NCI-H524 treated with DMSO at 0.1 percent for 48 hours (cell line): ENCODE results near the gene OR6C65.
"Not testable (repeated sequence)": the region's sequence is repeated elsewhere in the genome, so short reads cannot be mapped to it uniquely, and the experiment has no call there.

Source experiments
- DNase-seq: peaks from one replicate; lab custom pipeline; 2025; lab: John Stamatoyannopoulos, UW

The OR6C65 gene

DNA sequence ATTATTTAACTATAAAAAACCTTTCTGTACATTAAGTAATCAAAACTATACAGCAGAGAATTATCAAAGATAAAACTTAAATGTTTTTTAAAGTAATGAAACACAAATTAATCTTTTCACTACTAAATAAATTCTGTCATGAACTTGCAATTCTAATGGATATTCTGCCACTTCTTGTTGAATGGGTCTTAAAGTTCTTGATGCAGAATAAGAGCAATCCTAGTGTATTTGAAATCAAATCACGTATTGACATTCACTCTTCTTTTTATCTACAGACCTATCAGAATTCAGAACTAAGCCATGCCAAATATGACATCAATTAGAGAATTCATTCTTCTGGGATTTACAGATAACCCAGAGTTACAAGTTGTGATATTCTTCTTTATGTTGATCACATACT is at the start of gene OR6C65:
TSS of gene OR6C65 (plus strand) at position 301 of the 400 bp plus-strand sequence. CDS start at position 301, 0 bp downstream.
- no peak for DNase-seq

DNA sequence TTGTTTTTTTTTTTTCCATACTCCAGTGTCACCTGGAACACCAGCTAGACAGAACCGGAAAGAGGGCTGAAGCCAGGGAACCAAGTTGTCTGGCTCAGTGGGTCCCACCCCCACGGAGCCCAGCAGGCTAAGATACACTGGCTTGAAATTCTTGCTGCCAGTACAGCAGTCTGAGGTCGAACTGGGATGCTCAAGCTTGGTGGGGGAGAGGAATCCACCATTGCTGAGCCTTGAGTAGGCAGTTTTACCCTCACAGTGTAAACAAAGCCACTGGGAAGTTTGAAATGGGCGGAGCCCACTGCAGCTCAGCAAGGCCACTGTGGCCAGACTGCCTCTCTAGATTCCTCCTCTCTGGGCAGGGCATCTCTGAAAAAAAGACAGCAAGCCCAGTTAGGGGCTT is 45.0 kb upstream of the OR6C65 start:
- DNase-seq = not testable (repeated sequence)

DNA sequence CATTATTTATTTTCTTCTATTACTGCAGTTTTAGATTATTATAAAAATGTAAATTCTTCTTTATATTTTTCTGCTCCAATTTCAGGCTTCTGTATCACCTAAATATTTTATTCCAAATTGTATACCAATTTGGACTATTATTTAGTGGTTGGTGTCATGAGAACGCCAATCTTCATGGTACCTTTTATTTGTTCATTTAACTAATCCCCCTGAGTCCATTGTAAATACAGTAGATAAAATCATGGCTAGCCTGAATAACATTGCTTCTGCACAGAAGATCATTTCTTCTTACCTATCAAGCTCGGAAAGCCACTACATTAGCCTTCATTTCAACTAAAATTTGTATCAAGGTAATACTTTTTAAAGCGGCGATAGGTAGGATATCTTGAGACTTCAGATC is 37.7 kb upstream of the OR6C65 start, which contains the start of gene OR6C75:
TSS of gene OR6C75 (plus strand) at position 301 of the 400 bp plus-strand sequence. CDS start 2,136 bp downstream, outside the sequence.
- DNase-seq = no peak

DNA sequence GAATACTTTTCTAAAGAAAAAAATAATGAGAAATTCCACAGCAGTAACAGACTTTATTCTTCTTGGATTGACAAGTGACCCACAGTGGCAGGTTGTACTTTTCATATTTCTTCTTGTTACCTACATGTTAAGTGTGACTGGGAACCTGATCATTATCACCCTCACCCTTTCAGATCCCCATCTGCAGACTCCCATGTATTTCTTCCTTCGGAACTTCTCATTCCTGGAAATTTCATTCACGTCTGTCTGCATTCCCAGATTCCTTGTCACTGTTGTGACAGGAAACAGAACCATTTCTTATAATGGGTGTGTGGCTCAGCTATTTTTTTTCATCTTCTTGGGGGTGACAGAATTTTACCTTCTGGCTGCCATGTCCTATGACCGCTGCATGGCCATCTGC is 35.2 kb upstream of the OR6C65 start:
- DNase-seq = no peak

DNA sequence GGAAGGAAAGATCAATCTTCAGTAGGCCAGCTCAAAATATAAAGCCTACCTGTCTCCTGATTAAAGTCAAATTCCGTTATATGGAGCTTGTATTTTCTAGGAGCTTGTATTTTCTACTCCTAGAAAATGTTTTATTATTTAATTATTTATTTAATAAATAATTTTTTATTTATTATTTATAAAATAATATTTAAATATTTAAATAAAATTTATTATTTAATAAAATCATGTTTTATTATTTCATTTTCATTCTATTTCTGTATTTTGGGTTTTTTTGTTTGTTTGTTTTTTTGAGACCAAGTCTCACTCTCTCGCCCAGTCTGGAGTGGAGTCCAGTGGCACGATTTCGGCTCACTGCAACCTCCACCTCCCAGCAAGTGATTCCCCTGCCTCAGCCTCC is 27.8 kb upstream of the OR6C65 start:
- DNase-seq = no peak

DNA sequence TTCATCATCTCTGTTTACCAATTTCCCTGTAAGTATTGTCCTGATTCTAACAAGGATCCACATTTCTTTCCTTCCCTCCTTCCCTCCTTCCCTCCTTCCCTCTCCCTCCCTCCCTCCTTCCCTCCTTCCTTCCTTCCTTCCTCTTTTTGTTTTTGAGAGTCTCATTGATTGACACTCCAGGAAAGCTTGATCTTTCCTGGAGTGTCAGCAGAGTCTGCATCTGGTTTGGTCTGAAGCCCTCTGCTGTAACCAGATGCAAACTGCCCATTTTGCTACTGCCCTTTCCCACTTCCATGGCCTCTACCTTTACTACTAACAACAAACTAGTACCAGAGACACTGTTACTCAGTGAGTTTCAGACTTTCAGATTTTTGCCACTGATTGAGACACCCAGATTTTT is 14.4 kb upstream of the OR6C65 start:
- DNase-seq = no peak

DNA sequence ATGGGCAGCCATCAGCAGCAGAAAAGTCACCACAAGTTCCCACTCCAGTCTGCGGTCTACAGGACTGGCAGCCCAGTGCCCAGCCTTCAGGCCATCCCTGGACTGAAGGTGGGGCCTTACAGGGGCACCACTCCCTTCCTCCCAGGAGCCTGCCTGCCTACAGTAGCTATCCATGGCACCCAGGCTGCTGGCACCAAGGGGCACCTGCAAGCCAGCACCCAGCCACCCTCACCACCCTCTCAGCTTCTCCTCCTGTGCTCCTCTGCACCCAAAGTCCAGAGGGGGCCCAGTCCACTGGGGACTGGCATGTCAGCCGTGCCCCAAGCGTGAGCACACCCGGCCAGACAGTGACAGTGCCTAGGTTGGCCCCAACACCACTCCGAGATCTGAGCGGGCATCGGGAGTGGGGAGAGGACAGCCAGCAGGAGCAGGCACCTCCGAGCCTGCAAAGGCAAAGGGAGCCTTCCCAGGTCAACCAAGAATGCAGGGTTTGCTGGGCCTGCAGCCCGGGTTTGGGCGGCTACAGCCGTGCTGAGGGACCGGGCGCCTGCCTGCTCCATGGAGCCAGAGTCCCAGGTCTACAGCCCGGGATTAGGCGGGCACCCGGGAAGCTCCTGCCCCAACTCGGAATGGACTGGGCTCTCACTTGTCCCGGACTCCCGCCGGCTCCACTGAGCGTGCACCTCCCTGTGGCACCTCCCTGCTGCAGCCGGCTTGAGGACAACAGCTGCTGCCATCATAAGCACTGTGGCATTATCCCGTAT is 8.1 kb upstream of the OR6C65 start:
- no peak for DNase-seq

DNA sequence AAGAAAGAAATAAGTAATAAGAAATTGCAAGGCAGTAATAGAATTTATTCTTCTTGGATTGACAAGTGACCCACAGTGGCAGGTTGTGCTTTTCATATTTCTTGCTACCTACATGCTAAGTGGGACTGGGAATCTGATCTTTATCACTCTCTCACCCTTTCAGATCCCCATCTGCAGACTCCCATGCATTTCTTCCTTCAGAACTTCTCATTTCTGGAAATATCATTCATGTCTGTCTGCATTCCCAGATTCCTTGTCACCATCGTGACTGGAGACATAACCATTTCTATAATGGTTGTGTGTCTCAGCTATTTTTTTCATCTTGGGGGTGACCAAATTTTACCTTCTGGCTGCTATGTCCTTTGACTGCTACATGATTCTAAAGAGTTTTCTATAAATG is 4.0 kb upstream of the OR6C65 start:
- DNase-seq = no peak

DNA sequence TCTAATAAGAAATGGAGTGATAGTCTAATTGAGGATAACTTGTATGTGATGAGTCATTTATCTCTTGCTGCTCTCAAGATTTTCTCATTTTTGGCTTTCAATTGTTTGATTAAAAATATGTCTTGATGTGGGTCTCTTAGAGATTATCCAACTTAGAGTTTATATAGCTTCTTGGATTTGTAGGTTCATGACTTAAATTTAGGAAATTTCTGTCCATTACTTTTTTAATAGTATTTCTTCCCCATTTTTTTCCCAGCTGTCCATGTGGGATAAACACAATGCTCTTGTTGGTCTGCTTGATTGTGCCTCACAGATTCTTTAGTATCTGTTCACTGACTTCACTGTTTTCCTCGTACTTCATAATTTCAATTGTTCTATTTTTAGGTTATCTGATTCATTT is 7.5 kb downstream of the OR6C65 start:
- no peak for DNase-seq

DNA sequence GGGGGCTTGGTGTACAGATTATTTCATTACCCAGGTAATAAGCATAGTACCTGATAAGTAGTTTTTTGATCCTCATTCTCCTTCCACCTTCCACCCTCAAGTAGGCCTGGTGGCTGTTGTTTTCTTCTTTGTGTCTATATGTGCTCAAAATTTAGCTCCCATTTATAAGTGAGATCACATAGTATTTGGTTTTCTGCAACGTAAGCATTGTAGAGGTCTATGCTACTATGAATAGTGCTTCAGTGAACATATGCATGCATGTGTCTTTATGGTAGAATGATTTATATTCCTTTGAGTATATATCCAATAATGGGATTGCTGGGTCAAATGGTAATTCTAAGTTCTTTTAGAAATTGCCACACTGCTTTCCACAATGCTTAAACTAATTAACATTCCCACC is 8.8 kb downstream of the OR6C65 start:
- DNase-seq = not testable (repeated sequence)

DNA sequence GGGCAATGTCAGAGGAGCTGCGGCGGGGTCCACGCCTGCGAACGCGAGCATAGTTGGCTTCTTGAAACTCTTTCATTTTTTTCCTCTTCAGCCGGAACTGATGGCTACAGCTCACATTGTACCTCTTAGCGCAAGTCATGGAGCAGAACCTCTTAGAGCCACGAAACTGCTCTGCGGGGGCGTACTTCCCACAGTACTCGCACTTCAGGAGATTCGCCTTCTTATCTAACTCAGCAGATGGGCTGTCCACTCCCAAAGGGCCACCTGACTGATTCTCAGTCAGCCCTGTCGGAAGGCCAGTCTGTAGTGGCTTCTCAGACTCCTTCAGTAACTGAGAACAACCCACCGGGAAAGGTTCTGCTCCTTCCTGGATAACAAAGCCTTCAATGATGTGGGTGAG is 11.8 kb downstream of the OR6C65 start:
- not testable (repeated sequence) for DNase-seq

DNA sequence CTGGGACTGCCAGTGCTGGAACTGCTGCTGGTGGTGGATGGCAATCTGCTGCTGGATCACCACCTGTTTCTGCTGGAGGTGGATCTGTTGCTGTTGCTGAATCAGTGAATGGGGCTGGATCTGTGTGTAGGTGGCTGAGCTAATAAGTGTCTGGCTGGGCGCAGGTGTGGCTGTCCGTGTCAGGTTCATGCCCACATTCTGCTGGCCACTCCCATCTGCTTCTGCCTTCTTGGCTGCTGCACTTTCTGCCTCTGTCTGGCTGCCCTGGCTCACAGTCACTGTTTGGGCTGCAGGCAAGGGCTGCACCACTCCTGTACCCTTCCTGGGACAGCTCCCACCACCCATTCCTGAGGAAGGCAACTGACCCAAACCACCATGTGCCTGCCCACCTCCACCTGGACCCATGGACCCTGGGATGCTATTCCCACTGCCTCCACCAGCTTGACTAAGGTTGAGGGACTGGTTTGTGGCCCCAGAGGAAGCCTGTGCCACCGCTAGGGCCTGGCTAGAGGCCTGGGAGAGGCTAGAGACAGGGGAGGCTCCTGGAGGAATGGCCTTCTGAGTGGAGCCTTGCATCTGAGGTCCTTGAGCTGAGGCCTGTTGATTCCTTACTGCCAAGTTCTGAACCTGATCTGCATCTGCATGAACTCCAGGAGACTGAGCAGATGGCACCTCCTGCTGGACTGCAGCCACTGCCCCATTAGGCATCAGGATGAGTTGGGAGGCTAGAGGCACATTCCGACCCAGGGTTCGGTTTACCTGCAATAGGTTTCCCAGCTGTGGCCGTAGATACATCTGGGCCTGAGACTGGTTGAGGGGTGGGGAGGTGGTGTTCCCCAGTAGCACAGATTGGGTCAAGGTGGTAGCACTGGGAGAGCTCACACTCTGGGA is 13.4 kb downstream of the OR6C65 start:
- not testable (repeated sequence) for DNase-seq

DNA sequence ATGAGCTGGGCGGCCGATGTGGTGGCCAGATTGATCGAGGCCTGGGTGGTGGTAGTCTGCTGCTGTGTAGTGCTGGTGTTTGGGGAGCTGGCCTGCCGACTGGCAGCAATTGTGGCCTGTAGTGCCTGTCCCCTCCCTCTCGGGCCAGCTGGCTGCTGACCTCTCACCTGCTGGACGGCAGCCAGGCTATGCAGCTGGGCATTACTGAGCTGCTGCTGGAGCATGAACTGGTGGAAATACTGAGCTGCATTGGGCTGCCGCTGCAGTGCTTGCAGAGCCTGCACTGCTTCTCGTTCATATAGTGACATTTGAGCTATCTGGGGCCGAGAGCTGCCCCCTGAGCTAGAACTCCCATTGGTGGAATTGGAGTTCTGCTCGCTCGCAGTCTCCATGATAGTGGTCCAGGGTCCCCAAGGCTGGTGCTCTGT is 14.1 kb downstream of the OR6C65 start:
- not testable (repeated sequence) for DNase-seq

DNA sequence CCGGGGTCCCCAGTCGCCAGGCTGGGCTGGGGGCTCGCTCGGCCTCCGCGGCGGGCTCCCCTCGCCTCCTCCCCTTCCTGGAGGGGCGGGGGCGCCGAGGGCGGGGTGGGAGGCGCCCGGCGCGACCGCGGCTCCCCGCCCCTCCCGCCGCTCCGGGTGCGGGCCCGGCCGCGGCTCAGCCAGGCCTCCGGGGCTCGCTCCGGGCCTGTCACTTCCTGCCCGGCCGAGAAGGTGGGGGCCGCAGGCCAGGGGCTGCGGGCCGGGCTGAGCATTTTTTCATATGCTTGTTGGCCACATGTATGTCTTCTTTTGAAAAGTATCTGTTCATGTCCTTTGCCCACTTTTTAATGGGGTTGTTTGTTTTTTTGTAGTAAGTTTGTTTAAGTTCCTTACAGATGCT is 14.6 kb downstream of the OR6C65 start:
- not testable (repeated sequence) for DNase-seq

DNA sequence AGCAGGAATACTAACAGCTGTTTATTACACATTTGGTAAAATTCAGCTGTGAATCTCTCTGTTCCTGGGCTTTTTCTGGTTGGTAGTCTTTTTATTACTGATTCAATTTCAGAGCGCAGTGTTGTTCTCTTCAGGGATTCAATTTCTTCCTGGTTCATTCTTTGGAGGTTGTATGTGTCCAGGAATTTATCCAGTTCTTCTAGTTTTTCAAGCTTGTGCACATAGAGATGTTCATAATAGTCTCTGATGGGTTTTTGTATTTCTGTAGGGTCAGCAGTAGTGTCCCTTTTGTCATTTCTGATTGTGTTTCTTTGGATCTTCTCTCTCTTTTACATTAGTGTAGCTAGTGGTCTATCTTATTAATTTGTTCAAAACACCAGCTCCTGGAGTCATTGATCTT is 16.6 kb downstream of the OR6C65 start:
- DNase-seq = no peak

DNA sequence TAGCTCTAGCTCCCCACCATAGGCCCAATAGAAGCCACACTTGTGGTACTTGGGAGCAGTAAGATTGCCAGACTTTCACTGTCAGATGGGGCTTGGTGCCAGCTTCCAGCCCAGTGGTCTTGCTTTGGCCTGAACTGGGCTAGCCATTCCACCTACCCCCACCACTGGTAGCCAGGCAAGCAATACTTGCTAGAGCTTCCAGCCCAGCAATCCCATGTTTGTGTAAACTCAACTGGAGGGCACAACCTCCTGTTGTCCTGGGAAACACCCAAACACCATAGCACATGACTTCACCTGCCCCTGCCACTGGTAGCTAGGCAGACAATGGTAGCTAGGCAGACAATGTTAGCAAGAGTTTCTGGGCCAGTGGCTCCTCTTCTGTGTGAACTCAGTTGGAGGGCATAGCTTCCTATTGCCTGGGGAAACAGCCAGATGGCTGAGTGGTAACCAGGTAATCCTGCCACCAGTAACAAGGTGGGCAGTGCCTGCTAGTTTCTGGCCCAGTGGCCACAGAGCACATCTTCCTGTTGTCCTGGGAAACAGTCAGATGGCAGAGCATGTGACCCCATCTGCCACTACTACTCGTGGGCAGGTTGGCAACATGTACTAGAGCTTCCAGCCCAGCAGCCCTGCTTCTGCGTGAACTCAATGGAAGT is 20.1 kb downstream of the OR6C65 start:
- DNase-seq = no peak

DNA sequence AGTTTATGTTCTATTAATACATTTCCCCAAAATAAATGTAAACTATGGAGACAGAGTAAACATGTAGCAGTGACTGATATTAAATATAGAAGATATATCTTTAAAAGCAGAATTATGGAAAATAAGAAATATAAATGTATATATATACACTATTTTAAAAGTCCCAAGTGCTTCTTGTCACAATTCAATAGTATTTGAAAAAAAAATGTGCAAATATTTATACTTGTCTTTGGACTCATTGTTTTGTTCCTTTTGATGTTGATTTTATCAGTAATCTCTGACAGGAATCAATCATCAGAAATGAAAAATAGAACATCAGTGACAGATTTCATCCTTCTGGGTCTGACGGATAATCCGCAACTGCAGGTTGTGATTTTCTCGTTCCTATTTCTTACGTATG is 25.6 kb downstream of the OR6C65 start, which contains the start of gene OR6C76:
TSS of gene OR6C76 (plus strand) at position 301 of the 400 bp plus-strand sequence. CDS start at position 301, 0 bp downstream.
- DNase-seq = no peak

DNA sequence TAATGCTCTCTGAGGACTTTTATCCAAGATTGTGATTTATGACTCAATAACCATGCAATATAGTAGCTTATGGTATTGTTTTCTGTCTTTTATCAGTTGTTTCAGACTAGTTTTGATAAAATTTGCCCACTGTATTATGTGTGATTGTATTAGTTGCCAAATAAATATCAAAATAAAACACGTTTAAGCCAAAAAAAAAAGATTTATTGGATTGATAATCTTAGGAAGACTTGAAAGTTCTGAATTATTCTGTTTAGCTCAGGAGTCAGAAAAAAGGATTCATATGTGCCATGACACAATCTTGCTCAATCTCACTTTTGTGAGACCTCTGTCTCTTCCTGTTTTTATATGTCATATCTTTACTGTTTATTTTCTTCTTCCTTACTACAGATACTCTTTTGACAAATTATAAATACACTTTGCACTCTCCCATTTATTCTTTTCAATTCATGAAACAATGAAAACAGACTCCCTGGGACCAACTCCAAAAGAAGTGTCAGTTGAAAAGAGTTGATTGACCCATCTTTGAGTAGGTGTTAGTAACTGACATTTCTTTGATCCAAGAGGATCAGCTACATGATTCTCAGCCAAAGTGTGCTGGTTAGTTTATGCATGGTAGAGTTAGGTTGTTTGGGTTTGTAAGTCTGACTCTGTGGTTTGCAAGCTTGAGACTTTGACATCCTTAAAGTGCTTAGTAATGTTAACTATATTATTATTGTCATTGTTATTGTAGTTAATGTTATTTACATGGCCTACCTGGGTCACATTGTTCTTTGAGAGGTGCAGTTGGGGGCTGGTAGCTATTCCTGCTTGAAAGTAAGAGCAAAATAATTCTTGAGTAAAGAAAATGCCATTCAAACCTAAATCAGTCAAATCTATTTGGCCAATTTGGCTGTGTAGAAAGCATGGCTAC is 28.3 kb downstream of the OR6C65 start:
- DNase-seq = no peak

DNA sequence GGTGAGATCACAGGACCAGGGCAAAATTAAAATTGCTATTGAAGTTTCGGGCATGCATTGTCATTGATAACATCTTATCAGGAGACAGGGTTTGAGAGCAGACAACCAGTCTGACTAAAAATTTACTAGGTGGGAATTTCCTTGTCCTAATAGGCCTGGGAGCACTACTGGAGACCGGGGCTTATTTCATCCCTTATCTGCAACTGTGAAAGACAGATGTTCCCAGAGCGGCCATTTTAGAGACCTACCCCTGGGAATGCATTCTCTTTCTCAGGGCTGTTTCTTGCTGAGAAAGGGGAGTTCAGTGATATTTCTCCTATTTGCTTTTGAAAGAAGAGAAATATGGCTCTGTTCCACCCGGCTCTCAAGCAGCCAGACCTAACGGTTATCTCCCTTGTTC is 40.9 kb downstream of the OR6C65 start:
- not testable (repeated sequence) for DNase-seq

DNA sequence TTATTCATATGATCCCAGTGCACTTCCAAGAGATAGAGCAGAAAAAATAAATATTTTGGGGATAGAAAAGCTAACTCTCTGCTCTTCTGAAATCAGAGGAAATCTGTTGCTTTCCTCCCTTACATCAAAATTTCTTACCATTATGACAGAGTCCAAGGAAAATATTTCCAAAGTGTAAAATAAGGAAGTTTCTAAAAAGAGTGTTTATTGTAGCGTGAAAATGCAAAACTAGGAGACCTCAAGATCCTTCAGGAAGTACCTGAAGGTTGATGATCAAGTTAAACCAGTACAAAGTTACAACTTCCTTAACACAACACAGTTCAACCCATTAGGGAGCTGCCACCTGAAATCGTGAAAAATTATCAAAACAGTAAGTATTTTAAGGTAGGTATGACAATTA is 43.4 kb downstream of the OR6C65 start, which contains the start of gene OR6C2:
TSS of gene OR6C2 (plus strand) at position 301 of the 400 bp plus-strand sequence. CDS start 8,138 bp downstream, outside the sequence.
- DNase-seq = no peak

DNA sequence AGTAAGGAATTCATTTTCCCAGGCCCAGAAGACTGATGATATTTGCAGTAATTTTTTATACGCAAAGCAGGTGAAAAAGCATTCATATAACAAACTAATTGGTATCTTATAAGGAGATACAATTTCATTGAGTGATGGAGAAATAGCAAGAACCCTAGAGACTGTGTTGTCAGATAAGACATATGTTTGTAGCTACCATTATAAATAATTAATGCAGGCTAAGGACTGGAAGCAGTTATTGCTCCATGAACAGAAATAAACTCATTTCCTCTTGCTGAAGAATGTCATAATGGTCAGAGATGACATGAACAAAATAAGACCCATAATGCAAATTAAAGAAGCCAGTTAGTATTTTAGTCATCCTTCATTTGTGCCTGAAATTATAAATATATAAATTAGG is 45.0 kb downstream of the OR6C65 start:
- DNase-seq = no peak
